SK-N-SH (cell line): ENCODE measurements around the gene HYAL2.

Experiments used
- GABPA ChIP-seq: IDR thresholded peaks from 2 replicates; pipeline ENCODE4 v1.4.0; 2012; ENCODE audit warnings: low read depth, mild to moderate bottlenecking
- PBX3 ChIP-seq: IDR thresholded peaks from 2 replicates; pipeline ENCODE4; 2012
- POLR2AphosphoS5 ChIP-seq: IDR thresholded peaks from 2 replicates; pipeline ENCODE4 v1.6.1; 2012; ENCODE audit warnings: low read depth, low read length
- RFX5 ChIP-seq: IDR thresholded peaks from 2 replicates; pipeline ENCODE4 v1.6.1; 2012; ENCODE audit warnings: mild to moderate bottlenecking, improper control_type of control experiment, low read length
- SMC3 ChIP-seq: IDR thresholded peaks from 2 replicates; pipeline ENCODE4 v1.6.1; 2012; ENCODE audit warnings: low read depth, low read length, improper control_type of control experiment
- TCF12 ChIP-seq: IDR thresholded peaks from 2 replicates; pipeline ENCODE4 v1.4.0; 2012
- TEAD4 ChIP-seq: IDR thresholded peaks from 2 replicates; pipeline ENCODE4 v1.4.0; 2012; ENCODE audit warnings: mild to moderate bottlenecking, borderline replicate concordance; ENCODE audit not compliant: insufficient read depth
- YY1 ChIP-seq: IDR thresholded peaks from 2 replicates; pipeline ENCODE4 v1.4.0; 2012; ENCODE audit warnings: low read depth, mild to moderate bottlenecking
- TF ChIP-seq, protein P1 (sequence below): fragments of 200-600 bp; sonication (generic); IDR thresholded peaks from 2 replicates; pipeline ENCODE4 v1.6.1; 2017; ENCODE audit warnings: antibody characterized with exemption, mild to moderate bottlenecking, moderate library complexity
- TF ChIP-seq, protein P2 (sequence below): IDR thresholded peaks from 2 replicates; pipeline ENCODE4 v1.4.0; 2012; ENCODE audit warnings: low read depth

DNA sequence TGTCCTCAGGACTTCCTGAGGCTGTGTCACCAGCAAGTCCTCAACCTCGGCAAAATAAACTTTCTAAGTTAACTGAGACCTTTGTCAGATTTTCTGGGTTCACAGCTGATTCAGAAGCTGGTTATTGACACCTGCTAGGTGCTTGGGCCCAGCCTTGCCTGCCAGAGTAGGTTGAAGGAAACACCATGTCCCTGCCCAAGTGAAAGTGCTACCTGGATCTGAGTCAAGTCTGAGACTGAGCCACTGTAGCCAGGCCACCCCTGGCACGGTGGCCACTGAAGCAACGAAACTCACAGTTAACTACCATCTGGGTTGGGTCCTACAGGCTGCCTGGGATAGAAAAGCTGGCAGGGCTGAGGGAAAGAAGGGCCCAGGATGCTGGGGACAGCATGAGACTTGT, 8.2 kb downstream of the HYAL2 start:
- TF ChIP-seq TEAD4 (no peak), TCF12 (no peak), SMC3 (no peak), YY1 (no peak), POLR2AphosphoS5 (no peak), GABPA (no peak), PBX3 (no peak), RFX5 (no peak)
- TF ChIP-seq, protein P1, sequence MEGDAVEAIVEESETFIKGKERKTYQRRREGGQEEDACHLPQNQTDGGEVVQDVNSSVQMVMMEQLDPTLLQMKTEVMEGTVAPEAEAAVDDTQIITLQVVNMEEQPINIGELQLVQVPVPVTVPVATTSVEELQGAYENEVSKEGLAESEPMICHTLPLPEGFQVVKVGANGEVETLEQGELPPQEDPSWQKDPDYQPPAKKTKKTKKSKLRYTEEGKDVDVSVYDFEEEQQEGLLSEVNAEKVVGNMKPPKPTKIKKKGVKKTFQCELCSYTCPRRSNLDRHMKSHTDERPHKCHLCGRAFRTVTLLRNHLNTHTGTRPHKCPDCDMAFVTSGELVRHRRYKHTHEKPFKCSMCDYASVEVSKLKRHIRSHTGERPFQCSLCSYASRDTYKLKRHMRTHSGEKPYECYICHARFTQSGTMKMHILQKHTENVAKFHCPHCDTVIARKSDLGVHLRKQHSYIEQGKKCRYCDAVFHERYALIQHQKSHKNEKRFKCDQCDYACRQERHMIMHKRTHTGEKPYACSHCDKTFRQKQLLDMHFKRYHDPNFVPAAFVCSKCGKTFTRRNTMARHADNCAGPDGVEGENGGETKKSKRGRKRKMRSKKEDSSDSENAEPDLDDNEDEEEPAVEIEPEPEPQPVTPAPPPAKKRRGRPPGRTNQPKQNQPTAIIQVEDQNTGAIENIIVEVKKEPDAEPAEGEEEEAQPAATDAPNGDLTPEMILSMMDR, result no peak
- TF ChIP-seq, protein P2, sequence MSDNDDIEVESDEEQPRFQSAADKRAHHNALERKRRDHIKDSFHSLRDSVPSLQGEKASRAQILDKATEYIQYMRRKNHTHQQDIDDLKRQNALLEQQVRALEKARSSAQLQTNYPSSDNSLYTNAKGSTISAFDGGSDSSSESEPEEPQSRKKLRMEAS, result no peak
